NCI-H524 treated with DMSO at 0.1 percent for 48 hours (cell line): ENCODE data around the gene HOXB7.

Source experiments
- DNase-seq: peaks from one replicate; lab custom pipeline; 2025; lab: John Stamatoyannopoulos, UW

HOXB7 gene

GRCh38 chr17:48594538-48595277 lies 16.1 kb downstream of the HOXB7 start:
- no peak for DNase-seq

- DNase-seq, result no peak
These were observed 16.8 kb downstream of the HOXB7 start for GRCh38 chr17:48593840-48594537.

GRCh38 chr17:48593126-48593829 lies 17.5 kb downstream of the HOXB7 start, which contains the start of gene HOXB5:
Gene HOXB5 (minus strand): TSS chr17:48593779. CDS start chr17:48593682, 97 bp downstream.
- no peak for DNase-seq

GRCh38 chr17:48592577-48592976 lies 18.2 kb downstream of the HOXB7 start:
- no peak for DNase-seq

- no peak for DNase-seq
These were observed 18.7 kb downstream of the HOXB7 start for GRCh38 chr17:48592057-48592514.

GRCh38 chr17:48591255-48592056 lies 19.4 kb downstream of the HOXB7 start:
- DNase-seq, result no peak

GRCh38 chr17:48590607-48591161 lies 20.1 kb downstream of the HOXB7 start:
- no peak for DNase-seq

GRCh38 chr17:48589831-48590606 lies 20.8 kb downstream of the HOXB7 start, which contains the start of gene HOXB3:
Gene HOXB3 (minus strand): TSS chr17:48590241. CDS start chr17:48552474, 37,767 bp downstream.
- DNase-seq, result no peak

- DNase-seq, result no peak
These were observed 21.6 kb downstream of the HOXB7 start for GRCh38 chr17:48589060-48589830.

- no peak for DNase-seq
These were observed 22.3 kb downstream of the HOXB7 start for GRCh38 chr17:48588528-48588927.

GRCh38 chr17:48588074-48588415 lies 22.8 kb downstream of the HOXB7 start:
- no peak for DNase-seq

GRCh38 chr17:48587276-48588073 lies 23.3 kb downstream of the HOXB7 start:
- DNase-seq, result no peak

GRCh38 chr17:48586355-48587258 lies 24.2 kb downstream of the HOXB7 start:
- DNase-seq, result no peak

GRCh38 chr17:48584223-48584741 lies 26.5 kb downstream of the HOXB7 start:
- DNase-seq, result no peak

GRCh38 chr17:48583708-48584222 lies 27.1 kb downstream of the HOXB7 start:
- no peak for DNase-seq

- no peak for DNase-seq
These were observed 28.1 kb downstream of the HOXB7 start for GRCh38 chr17:48582750-48583069.

- no peak for DNase-seq
These were observed 30.9 kb downstream of the HOXB7 start for GRCh38 chr17:48579760-48580554.
